Medulla oblongata (tissue), 1 donor: ENCODE data around the gene MAP3K4.

Experiments used
- DNase-seq: peaks from one replicate; pipeline ENCODE4 v3.0.0-alpha.2; 2015; ENCODE audit errors: extremely low spot score

The MAP3K4 gene

DNA sequence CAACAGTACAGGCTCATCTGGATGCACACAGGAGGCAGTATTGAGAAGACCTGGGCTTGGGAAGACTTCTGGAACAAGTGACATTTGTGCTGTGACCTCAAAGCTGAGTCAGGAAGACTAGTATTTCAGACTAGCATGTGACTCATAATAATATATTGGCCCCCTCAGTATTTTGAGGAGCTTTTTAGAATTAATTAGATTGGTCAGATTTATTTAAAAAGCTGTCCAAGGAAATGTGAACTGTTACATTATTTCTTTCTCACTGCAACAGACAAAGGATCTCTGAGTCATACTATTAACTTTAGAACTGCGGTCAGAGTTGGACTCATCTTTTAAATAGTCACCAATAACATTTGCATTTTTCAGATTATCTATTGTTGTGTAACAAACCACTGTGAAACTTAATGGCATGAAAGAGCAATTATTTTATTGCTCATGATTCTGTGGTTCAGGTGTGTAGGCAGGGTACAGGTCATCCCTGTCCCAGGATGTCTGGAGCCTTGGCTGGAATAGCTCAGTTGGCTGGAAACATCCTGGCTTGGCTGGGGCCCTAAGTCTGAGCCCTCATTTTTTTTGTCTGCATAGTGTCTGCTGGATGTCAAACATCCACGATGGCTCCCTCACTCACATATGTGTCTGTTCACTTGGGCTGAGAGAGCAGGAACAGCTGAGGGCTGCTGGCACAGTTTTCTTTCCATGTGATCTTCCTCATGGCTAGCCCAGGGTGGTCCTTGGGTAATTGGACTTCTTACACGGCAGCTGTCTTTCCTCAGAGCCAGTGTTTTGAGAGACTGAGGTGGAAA lies 46.9 kb downstream of the MAP3K4 start:
- DNase-seq: no peak

GRCh38 chr6:161041274-161041673 lies 49.7 kb downstream of the MAP3K4 start:
- no peak for DNase-seq

GRCh38 chr6:161044335-161044734 lies 52.8 kb downstream of the MAP3K4 start:
- DNase-seq: no peak

- no peak for DNase-seq
Measured at GRCh38 chr6:161048641-161049040, 57.1 kb downstream of the MAP3K4 start.

GRCh38 chr6:161050134-161050765 lies 58.7 kb downstream of the MAP3K4 start:
- no peak for DNase-seq

GRCh38 chr6:161053103-161053502 lies 61.5 kb downstream of the MAP3K4 start:
- DNase-seq: no peak

DNA sequence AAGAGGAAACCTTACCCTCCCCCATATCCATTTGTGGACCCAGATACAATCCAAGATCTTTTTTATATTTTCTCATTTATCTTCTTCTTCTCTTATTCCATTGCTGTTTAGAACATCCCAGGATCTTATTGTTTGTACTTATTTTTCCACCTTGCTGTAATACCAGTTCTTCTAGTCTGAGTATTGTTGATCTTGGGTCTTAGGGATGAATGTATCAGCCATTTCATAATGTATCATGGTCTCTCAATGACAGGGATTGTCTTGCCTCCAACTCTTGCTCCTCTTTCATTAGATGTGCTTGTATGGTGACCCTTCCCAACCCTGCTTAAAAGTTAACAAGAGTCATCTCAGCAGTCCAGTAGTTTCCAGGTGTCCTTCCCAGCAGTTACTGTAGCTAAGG lies 63.3 kb downstream of the MAP3K4 start:
- no peak for DNase-seq

DNA sequence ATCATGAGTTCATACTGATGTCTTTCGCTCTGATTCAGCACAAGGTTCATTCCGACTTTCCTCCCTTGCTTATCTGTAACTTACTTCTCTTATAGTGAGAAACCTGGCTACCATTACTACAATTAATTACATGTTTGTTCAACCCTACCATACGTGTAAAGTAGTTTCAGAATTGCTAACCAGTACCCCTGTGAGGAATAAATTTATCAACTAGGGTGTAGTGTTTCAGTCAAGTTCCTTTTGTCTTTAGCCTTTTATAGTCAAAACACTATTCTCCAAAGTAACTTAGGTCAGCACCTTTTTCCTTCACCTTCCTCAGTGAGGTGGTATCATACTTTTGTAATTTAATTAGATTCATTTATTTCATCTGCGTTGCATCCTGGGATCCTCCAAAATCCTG lies 64.9 kb downstream of the MAP3K4 start:
- no peak for DNase-seq

DNA sequence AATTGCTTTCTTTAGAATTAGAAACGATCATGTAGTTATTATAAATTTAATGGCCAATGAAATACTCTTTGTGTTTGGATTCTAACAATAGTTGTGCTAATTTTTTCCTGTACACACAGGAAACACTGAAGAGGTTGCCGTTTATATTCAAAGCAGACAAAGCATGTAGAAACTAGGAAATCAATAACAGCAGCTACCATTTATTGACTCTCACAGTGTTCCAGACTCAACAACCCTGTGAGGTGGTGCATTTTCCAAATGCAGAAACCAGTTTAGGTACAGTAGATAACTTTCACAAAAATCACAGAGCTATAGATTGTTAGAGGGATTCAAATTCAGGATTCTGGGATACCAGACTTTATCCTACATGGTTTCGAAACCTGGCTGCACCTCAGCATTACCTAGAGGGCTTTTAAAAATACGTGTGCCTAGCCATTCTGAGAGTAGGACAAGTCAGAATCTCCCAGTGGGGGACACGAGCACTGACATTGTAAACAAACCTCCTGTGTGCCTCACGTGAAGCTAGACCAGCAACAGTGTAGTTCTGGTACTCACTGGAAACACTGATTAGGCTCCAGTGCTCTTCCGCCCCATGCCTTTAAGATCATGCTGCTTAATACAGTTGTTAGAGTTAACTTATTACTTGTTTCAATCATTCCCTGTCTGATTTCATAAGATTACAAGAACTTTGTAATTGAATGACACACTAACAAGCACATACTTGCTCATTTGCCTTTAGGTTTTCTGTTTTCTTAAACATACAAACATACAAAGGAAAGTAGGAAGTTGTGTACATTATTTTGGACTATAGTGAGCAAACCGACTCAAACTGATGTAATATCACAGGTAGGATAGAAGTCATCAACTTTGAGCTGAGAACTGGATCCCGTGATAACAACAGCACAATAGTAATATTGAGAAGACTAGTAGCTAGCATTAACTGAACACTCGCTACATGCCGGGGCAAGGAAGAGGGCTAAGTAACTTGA lies 65.8 kb downstream of the MAP3K4 start:
- no peak for DNase-seq

DNA sequence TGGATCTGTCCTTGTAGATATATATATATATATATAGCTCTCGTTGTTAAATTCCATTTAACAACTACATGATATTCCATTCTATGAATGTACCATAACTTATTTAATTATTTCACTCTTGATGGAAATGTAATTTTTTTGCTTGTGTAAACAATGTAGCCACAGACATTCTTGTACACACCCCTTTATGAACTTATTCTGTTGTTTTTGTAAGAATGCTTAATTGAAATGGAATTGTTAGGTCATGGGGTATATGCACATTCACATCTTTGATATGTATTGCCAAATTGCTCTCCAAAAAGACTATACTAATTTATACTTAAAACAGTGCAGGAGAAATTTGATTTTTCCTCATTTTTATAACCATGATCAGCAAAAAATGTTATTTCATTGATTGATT lies 67.2 kb downstream of the MAP3K4 start:
- DNase-seq: no peak

DNA sequence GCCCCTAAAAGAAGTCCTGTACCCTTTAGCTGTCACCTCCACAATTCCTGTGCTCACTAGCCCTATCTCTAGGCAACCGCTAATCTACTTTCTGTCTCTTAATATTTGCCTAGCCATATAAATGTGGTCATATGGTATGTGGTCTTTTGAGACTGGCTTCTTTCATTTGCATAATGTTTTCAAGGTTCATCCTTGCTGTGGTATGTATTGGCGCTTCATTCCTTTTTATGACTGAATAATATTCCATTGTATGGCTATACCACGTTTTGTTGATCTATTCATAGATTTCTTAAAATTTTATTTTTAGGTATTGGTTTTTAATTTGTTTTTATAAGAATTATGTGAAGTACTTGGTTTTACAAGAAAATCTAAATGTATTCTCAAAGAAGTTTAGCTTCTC lies 70.0 kb downstream of the MAP3K4 start:
- no peak for DNase-seq

- DNase-seq: no peak
Measured at GRCh38 chr6:161064915-161065314, 73.3 kb downstream of the MAP3K4 start.

DNA sequence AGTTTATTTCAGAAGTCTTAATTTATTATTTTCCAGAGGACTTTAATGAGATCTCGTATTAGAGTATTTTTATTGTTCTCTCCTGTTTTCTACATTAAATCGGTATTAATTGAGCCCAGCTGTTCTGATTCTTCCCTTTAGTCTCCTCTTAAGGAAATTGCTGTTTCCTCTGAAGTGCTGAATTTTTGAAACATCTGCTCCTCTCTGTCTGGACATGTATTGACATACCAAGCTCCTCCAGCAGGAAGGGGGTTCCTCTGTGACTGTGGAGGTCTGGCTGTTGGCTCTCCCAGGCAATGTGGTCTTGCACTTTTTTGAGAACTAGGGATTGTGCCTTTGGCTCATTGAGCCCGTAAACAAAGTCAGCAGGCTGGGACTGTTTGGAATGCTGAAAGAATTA lies 74.9 kb downstream of the MAP3K4 start:
- DNase-seq: no peak

DNA sequence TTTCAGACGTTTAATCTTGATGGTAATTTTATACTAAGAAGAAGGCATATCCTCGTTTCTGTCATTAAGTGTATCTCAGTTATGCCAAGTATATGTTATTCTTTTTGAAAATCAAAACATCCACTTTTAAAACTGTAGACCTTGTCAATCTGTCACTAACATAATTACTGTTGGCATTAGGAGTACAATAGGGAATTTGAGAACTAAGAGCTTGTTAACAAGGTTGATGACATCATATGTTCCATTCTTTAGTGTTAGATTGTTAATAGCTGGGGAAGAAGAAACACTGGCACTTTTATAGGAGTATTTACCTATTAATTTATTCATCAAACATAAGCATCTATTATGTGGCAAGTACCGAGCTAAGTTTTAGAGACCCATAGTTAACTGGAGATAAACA lies 76.2 kb downstream of the MAP3K4 start:
- DNase-seq: no peak

DNA sequence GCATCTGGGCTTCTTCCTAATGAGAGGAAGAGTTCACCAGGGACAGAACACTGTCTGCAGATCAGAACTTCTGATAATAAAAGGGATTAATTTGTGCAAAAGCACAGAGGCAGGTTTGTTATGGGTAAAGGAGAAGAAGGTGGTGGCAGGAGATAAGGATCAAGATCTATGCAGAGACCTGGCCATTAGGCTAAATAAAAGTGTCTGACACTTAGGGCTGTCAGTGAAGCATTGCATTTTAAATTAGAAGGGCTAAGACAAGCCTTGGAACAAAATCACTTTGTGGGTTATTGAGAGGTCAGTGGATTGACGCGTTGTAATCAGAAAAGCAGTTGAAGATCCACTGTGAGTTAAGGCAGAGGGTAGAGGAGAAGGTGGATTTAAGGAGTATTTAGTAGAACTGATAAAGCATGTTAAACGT lies 76.8 kb downstream of the MAP3K4 start:
- DNase-seq: no peak

- no peak for DNase-seq
Measured at GRCh38 chr6:161073930-161074329, 82.4 kb downstream of the MAP3K4 start.

GRCh38 chr6:161074496-161075121 lies 83.0 kb downstream of the MAP3K4 start:
- DNase-seq: no peak

DNA sequence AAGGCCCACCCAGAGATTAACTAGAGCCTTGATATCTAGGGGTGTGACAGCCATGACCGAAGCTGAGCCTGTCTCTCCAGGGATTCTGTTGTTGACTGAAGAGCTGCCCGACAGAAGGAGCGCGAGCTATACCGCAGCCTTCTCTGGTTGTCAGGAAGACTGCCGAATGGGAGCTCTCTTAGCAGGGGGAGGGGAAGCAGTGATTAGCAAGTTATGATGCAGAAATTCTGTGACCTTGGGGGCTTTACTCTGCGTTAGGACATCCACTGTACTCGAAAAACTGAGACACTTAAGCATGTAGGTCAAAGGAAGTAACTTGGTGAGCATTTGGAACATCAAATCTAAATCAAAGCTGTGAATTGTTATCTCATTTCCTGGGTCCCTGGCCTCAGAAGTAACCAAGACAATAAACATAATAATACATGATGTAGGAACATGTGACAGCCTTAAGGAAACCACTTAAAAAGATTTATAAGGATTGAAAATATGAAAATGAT lies 84.7 kb downstream of the MAP3K4 start:
- DNase-seq: no peak

GRCh38 chr6:161079566-161080262 lies 88.1 kb downstream of the MAP3K4 start:
- no peak for DNase-seq

DNA sequence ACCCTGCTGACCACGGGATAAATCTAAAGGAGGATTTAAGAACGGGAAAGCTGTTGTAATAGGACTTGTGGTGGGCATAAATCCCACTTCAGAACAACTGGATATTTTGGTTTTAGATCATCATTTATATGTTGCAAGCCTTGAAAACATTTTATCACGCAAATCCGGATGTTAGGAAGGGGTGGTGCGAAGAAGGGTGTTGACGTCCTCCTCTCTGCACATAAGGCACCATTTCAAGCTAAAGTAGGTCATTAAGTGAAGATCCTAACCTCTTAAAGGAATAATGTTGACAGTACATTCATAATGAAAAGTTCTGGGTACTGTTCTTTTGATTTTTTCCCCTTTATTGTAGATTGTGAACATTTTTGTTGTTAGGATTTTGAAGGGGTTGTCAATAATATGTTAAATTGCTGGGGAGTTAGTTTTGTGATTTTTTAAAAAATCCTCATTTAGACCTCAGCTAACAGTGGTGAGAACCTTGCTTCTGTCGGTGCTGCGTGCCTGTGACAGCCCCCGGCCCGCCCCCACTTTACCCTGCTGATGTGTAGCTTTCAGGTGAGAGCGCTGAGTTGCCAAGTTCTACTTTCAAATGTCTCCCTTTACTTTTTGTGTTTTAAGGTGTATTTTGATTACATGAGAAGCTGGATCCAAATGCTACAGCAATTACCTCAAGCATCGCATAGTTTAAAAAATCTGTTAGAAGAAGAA lies 88.8 kb downstream of the MAP3K4 start:
- no peak for DNase-seq
